ENCODE data around the gene RAPGEF1.

Gene RAPGEF1

DNA sequence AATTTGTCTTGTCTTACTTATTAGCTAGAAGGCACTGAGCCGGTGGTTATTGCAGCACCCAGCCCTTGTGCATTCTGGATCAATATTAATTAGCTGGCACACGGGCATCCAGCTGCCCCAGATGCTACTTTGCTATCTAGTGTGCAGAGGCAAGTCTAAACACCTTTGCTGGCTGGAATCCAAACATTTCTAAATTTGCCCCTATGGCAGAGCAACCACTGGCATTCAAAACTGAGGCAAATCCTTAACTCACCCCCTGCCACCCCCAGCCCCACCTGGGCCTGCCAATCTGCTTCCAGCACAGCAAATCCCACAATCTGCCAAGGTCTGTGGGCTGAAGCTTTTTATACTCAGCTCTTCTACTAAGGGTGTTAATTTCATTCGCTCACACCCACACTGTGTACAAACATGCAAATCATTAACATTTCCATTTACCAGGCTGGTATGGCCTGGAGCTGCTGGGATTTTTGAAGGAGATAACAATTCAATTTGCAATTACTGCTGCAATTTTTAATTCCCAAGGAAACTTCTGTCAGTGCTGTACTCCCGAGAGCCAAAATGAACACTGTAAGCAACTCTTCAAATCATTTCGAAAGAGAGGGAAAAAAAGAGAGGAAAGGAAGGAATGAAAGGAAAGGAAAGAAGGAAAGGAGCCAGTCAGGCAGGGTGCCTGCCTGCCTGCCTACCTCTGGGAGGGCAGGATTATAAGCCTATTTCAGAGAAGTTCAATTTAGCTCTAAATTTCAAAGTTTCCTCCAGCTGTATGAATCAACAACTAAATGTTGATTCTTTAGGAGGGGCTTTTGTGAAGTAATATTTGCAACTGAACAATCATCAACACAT lies 35.5 kb downstream of the RAPGEF1 start:
- DNase-seq, result no peak

DNA sequence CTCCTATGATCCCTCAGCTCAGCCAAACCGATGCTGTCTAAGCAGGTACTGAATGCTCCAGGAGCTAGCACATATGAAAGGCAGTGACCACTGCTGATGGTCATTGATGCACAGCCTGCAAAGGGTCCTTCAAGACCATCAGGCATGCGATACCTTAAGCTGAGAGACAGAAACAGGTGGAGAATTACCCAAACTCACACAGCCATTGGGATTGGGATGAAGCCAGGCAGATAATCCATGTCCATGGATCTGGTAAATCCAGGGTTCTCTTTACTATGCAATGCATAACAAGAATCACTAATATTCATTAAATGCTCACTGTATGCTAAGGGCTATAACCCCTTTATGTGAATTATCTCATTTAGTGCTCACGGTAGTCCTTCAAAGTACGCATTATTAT lies 36.2 kb downstream of the RAPGEF1 start:
- DNase-seq, result no peak

DNA sequence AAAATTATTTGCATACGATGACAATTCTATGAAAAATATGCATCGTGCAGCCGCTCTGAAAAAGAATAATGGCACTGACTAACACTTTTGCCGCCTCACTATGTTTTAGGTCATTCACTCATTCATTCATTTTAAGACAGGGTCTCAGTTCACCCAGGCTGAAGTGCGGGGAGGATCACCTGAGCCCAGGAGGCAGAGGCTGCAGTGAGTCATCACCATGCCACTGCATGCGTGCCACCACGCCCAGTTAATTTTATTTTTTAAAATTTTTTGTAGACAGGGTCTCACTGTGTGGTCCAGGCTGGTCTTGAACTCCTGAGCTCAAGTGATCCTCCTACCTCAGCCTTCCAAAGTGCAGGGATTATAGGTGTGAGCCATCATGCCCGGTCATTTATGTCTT lies 37.0 kb downstream of the RAPGEF1 start:
- no peak for DNase-seq

DNA sequence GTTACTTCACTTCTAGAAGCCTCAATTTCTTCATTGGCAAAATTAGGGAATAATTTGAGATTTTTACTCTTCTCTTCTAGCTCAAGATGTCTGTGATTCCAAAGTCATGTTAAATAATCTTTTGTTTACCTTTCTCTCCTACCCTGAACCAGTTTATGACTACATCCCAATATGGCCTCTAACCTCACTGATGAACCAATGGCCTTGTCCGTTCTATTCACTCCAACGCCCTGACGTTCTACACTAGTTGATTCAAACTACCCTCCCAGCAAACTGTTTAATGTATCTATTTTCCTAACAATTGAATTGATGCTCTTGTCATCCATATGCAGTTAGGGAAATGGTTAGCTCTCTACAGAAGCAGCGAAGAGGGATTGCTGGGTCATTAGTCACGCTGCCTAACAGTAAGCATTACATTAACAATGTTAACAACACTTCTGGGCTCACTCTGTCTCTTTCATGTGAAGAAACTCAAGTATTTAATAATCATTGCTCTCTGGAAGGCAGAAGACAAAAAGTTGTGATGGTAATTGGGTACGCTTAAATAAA lies 38.0 kb downstream of the RAPGEF1 start:
- DNase-seq, result no peak

DNA sequence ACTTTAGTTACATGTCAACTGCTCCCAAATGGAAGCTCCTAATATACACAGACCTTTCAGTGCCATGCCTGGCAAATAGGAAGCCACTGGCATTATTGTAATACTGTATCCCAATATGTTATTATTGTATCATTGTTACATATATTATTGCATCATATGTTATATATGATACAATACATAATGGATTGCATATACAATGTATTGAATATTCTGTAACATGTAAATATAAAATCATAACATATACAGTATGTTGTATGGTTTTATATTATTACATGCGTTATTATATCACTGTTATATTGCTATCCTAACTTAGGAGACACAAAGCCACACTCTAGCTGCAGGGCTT lies 38.5 kb downstream of the RAPGEF1 start:
- no peak for DNase-seq

DNA sequence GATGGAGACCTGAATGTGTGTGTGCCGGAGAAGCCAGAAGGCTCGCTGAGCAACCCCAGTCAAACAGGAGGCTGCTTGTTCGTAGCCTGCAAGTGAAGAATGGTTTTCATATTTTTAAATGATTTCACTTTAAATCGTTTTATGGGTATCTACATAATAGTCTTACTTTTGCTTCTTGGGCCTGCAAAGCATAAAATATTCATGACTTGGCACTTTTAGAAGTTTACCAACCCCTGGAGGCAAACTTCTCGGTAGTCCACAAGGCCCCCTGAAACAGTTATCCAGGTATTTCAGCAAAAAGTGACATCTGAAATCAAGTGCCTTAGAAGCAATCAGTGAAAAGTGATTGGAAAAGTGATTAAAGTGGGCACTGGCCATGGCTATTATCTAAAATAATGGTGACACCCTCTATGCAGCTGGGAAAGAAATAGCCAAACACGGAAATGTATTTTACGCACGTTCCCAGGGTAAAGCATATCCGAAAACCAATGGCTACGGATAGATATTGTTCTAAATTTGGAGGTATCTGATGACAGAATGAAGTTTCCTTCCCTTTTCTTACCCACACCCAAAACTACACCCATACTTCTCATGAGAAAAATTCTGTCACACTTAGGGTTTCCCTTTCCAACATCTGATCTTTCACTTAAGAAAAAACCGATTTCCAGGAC lies 39.0 kb downstream of the RAPGEF1 start:
- DNase-seq, result no peak

DNA sequence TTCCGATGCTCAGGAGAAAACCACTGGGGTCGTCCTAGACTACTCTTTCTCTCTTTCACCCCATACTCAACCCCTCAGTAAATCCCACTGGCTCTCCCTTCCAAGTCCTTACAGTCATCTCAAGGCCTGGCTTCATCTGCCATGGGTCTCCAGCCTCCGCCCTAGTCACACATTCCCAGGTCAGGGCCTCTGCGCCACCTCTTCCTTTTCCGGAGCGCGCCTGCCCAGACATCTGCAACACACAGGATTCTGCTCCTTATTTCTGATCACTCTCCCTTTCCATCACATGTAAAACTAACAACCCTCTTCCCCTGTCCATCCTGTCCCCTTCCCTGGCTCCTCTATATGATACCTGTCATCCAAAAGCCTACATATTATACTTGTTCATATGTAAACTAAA lies 39.8 kb downstream of the RAPGEF1 start:
- DNase-seq, result no peak

DNA sequence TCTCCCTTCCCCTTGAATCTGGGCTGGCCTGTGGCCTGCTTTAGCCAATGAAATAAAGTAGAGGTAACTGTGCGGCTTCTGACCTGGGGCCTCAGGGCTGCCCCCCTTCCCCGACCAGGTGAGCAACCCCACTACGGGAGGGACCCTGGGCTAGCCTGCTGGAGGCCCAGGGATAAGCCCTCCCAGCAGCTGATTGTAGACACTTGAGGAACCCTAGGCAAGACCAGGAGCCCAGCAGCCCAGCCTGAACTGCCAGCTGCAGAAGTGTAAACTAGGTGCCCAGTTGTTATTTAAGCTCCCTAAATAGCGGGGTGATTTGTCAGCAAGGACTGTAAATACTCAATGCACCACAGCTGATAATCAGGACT lies 41.3 kb downstream of the RAPGEF1 start:
- DNase-seq, result no peak

DNA sequence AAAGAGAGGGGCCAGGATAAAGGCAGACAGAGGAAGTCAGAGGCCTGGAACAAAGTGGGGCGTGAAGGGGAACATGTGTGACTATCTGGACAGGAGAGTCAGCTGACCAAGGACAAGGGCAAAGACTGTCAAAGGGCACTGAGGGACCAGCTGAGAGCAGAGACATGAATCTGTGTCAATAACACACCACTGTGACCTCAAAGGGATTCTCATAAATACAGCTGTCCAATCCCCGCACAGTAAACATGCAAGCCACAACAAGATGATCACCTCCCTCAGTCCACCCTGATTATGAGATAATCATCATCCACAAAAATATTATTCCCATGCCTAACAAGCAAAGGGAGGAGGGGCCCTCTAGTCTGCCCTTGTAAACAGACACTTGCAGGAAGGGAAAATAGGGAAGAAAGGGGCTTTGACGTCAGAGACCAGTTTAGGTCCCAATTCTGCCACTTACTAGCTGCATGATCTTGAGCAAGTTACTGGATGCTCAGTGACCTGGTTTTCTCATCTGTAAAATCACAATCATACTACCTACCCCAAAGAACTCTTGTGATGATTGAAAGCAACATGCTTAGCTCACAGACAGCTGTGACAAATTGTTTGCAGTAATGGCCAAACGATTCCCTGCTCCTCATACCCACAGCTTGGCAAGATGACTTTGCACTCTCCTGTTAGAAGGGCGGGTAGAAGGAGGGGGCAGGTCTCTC lies 41.8 kb downstream of the RAPGEF1 start:
- DNase-seq, result no peak

DNA sequence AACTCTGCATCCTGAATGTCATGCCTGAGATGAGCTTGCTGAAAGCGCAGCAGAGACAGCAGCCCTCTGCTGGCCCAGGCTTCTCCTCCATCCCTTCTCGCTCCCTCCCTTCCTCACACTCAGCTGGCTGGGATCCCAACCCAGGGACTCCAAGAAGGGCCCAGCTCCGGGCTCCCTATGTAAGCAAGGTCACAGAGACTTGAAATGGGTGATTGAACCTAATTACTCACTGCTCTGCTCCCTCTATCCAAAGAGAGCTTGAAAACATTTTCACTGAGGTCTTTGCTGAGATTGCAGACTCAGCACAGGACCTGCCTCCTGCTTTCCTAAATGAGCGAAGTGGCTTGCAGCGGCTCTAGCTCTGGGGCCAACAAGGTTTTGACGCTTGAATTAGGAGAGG lies 42.8 kb downstream of the RAPGEF1 start:
- DNase-seq, result peak; percentile 18

DNA sequence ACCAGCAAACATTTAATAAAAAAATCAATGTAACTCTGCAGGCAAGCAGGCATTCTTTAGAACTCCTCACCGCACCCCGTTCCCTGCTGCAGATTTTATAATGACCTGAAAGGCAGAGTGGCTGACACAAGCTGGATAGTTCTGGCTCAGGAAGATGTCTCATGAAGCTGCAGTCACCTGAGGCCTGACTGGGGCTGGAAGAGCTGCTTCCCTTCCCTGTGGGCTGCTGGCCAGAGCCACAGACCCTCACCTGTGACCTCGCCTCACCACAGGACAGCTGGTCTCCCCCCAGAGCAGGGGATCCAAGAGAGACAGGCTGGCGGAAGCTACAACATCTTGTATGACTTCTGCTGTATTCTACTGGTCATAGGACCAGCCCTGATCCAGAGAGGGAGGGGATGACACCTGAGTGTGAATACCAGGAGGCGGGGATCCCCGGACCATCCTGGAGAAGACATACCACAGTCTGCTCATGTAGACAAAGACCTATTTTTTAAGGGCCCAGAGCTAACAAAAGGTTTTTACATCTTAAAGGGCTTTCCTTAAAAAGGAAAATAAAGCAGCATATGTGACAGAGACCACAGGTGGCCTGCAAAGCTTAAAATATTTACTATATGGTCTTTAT lies 43.9 kb downstream of the RAPGEF1 start:
- no peak for DNase-seq

DNA sequence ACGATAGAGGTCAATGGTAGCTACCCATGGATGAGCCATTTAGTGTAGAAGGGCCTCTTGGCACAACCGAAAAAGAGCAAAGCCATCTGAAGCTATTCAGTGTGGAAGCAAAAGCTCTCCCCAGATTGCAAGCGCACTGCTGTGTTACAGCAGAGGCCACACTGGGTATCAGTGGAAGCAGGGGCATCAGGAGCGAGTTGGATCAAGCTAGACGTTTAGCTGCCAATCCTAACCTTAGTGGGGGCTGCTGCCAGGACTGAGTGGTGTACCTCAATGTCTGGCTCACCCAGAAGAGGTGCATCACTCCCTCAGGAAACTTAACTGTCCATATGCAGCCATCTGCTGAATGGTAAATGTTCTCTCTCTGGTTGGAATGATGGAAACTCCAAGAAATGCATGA lies 44.5 kb downstream of the RAPGEF1 start:
- no peak for DNase-seq

DNA sequence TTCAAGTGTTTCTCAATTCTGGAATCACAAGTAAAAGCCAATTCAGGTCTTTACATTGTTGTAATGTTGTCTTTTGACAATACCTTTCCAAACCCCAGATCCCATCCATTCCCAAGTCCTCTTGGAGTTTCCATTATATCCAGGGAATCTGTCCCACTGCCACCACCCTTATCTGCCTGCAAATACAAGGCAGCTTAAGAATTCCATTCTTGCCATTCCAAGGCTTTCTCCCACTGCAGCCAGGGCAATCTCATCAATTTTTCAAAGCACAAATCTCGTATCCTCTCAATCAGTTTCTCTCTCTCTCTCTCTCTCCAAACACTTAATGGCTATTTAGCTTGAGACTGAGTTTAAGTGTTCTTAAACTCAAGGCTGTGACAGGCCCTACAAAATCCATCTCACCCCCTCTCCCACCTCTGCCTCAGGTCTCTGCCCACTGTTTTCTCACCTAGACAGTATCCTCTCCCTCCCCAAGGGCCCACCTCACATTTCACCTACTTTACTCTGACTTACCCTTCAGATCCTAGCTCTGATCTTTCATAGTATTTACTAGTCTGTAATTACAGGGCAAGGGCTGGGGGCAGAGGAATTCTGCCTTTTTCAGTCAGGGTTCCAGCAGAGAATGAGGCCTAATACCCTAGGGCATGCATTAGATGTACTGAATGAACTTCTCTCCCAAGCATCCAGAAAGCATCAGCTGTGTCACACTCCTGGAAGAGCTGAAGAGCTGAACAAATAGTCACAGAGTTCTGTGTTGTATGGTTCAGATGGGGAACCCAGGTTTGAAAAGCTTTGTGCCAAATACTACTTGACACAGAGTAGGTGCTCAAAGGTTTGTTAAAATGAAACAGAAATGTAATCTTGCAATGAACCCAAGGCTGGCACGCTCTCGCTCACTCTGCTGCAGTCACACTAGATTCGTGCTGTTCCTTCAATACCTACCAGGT lies 46.0 kb downstream of the RAPGEF1 start:
- DNase-seq, result no peak

DNA sequence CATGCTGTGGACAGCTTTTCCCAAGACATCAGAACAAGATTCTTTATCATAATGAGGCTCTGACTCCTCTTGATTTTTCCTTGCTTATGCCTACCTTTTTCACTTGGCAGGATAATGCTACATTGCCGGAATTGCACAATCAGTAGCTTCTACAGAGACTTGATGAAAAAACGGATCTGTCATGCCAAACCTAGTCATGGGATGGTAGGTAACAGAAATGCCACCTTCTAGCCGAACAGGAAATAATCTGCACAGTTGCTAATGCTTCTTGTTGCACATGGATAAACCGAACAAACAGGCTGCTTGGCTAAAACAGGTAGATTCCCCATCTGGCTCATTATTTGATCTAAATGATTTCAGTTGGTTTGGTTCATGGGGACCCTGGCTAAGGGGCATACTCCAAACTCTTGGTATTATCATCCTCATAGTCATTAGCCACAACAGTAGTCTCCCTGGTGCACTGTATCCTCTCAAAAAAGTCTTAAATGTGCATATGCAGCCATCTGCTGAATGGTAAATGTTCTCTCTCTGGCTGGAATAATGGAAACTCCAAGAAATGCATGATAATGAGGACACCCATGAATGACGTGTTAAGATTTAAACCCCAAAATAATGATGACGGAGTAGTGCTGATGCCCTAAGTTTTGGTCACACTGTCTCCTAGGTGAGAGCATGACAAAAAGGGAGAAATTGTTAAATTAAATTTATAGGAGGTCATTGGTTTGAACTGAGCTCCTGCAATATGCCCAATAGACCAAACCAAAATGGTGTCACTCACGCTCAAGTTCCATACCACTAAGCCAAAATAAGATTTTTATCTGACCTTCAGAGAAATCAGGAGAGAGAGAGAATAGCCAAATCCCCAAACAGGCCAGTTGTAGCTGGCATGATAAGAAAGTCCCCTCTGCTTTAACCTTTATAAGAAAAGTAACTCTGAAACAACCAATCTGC lies 47.0 kb downstream of the RAPGEF1 start:
- DNase-seq, result no peak

DNA sequence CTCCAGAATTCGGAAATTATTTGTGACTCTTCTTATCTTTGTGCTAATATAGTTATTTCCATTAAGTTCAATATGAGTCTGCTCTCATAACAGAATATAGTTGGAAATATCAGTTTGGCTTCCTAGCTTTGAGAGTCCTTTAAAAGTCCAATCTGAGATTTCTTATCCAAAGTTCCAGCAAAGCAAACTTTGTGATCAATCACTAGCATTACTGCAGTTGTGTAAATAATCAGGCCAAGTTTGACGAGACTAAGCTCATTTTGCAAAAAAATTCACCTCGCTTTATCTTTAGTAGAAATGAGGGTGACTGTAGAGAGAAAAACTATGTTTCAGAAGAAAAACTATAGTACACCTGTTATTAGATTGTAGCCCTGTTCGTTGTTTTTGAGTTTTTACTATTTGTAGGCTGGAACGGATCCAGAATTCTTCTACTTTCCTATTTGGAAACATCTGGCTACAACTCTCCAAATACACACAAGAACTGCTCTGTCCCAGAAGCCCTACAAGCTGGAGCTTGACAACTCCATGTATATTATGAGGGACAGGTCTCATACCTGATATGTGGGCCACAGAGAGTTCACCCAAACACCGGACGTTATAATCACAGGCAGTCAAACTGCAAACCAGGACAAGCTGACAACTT lies 47.8 kb downstream of the RAPGEF1 start:
- DNase-seq, result no peak

DNA sequence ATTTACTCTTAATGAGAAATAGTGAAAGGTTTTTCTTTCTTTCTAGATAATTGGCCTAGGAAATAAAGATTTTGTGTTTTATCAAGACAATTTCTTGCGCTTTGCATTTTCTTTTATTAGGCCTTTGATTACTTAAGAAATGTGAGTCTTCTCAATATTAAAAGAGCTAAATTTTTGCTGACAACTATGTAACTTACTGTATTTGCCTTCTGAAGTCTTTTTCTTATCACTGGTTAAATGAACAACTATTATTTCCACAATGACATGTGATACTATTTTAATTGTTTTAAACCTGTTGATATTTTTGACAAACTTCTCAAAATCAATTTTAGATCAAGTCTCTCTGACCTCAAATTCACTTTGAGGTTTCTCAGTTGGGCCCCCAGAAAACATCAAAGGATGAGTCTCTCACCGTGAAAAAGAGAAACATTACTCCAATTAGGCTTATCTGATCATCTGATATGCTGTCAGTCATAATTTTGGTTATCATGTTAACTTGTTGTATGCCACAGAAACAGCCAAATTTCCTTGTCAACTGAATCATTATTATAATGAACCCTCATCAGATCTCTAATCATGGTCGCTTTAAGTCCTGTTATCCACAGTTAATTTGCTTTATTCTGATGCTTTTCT lies 48.8 kb downstream of the RAPGEF1 start:
- DNase-seq, result no peak

DNA sequence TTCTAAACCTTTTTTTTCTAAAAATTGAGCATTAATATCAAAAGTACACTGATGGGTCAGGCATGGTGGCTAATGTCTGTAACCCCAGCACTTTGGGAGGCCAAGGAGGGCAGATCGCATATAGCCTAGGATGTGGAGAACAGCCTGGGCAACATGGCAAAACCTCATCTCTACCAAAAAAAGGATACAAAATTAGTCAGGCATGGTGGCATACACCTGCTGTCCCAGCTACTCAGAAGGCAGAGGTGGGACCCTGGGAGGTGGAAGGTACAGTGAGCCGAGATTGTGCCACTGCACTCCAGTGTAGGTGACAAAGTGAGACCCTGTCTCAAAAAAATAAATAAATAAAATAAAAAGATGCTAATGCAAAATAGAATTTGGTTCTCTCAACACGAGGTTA lies 49.4 kb downstream of the RAPGEF1 start:
- DNase-seq, result no peak

DNA sequence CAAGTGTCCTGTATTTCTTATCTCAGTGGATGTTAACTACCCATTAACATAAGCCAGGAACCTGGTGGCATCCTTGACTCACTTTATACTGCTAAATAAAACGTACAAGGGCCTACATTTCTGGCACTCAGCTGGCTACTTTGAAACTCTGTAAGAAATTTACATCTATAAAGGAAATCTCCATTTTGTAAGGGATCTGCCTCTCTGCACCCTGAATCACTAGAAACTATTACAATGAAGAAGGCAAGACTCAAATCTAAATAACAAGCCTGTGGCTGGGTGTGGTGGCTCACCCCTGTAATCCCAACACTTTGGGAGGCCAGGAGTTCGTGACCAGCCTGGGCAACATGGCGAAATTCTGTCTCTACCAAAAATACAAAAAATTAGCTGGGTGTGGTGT lies 51.5 kb downstream of the RAPGEF1 start:
- DNase-seq, result no peak

DNA sequence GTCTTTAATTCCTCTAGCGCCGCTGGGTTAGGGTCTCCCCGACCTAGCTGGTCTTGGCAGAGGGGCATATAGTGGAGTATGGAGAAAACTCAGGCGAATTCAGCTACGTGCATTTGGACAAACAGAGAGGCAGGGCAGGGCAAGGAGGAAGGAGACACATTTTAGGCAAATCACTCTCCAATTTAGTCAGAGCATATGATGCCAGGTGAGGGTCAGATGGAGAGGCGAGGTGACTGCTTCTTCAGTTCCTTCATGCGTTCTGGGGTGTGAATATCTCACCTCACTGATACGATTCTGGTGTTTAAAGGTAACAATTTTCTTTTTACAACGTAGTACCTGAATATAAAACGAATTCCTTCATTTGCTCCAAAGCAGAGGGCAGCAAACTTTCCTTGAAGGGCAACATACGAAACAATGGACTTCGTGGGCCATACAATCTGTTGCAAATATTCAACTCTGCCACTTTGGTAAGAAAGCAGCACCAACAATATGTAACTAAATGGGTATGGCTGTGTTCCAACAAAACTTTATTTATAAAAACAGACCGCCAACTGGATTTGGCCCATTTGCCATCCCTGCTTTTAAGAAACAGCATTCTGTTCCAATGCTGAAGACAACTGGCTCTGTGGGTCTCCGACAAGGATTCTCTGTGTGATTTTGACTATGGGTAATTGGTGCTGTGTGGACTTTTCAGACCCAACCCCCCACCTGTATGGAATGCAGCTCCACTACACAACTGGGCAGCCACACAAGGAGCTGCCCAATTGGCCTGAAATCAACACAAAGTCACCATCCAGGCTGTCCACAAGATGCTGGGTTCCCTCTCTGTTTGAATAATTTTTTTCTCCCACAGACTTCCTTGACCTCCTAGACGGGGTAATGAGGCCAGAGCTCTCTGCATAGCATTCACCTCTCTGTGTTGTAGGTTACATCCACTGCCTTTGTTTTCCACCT lies 53.8 kb downstream of the RAPGEF1 start:
- DNase-seq, result no peak

Measured in NCI-H2227 treated with DMSO at 0.1 percent for 48 hours (cell line).